K562 (cell line): ENCODE data around the gene PRKCG. TPM values are rescaled to one million over a fixed set of nuclear protein-coding genes. Genes with fewer than 3 reads are reported as not detected.

ENCODE experiments used
- ATAC-seq: fragments of 200-7000 bp; cut with Tn5 transposase; 3 replicates; pipeline ENCODE4 v1.9.1; 2020; ENCODE audit warnings: moderate library complexity
- BruUV-seq: library from RNA; stranded (reverse); fragments of 400-500 nt; replicated peaks from 2 replicates; lab custom pipeline; 2021; lab: Mats Ljungman, UMichigan
- CTCF ChIA-PET: fragments of 300-600 bp; formaldehyde crosslinking; extraction: SDS; loops from one replicate; lab custom pipeline; 2021; ENCODE audit warnings: low intra/inter-chr PET ratio; lab: Yijun Ruan, JAX
- POLR2A ChIA-PET: fragments of 300-600, 350-650 bp; sonication (Branson Sonifier 250); formaldehyde crosslinking; extraction: SDS; loops from one replicate; lab custom pipeline; 2021; ENCODE audit warnings: antibody characterized with exemption, inconsistent platforms; lab: Yijun Ruan, JAX
- DNase-seq, 4 experiments: peaks; one replicate each; pipeline versions ENCODE4 v3.0.0 to v3.0.0-alpha.2; 2011 to 2018; ENCODE audit warnings: low spot score in 3 of 4, mixed read lengths in 3 of 4; ENCODE audit errors: extremely low read depth in 1 of 4
- FAIRE-seq: peaks from 2 replicates; lab custom pipeline; 2011; peaks lifted over from hg19 to GRCh38; lab: Jason Lieb, UNC
- H2AFZ ChIP-seq: 2 replicates; pipeline ENCODE4 v1.6.0; 2011; ENCODE audit warnings: low read depth, low read length, control low read depth, inconsistent platforms
- H3K27ac ChIP-seq: fragments of 200-600 bp; 3 replicates; pipeline ENCODE4 v1.8.0; 2011; ENCODE audit warnings: low read depth, mild to moderate bottlenecking, control low read depth, inconsistent platforms, low read length, moderate library complexity, mixed read lengths; ENCODE audit errors: extremely low read depth
- H3K27me3 ChIP-seq, 2 experiments: fragments of 300-600 bp in 1 of 2; 2 replicates in 1 of 2; 3 replicates in 1 of 2; pipeline versions ENCODE4 v1.6.0 to v1.8.0; 2011; ENCODE audit warnings: inconsistent platforms in 2 of 2, low read length in 2 of 2, mild to moderate bottlenecking in 1 of 2, mixed read lengths in 1 of 2, moderate library complexity in 1 of 2; ENCODE audit not compliant: control insufficient read depth in 2 of 2, insufficient read depth in 2 of 2
- H3K36me3 ChIP-seq: fragments of 300-600 bp; 3 replicates; pipeline ENCODE4 v1.8.0; 2011; ENCODE audit warnings: mild to moderate bottlenecking, low read length, inconsistent platforms; ENCODE audit not compliant: control insufficient read depth, insufficient read depth
- H3K4me1 ChIP-seq, 2 experiments: fragments of 200-600 bp in 1 of 2; replicated peaks in 1 of 2; 2 replicates in 1 of 2; 3 replicates in 1 of 2; pipeline versions ENCODE4 v1.5.1 to v1.8.0; 2011; ENCODE audit warnings: inconsistent platforms in 2 of 2, low read length in 2 of 2, mild to moderate bottlenecking in 1 of 2, mixed read lengths in 1 of 2, moderate library complexity in 1 of 2; ENCODE audit not compliant: control insufficient read depth in 2 of 2, insufficient read depth in 2 of 2
- H3K4me2 ChIP-seq: 2 replicates; pipeline ENCODE4 v1.6.1; 2011; ENCODE audit warnings: low read length, control low read depth, inconsistent platforms, mixed read lengths; ENCODE audit not compliant: insufficient read depth
- H3K4me3 ChIP-seq: fragments of 200-600 bp; sonication (generic), shearing (Covaris generic); 2 replicates; pipeline ENCODE4 v1.5.1; 2016; ENCODE audit warnings: control low read depth, inconsistent platforms
- H3K79me2 ChIP-seq: fragments of 200-600 bp; 3 replicates; pipeline ENCODE4 v1.8.0; 2011; ENCODE audit warnings: low read length, inconsistent platforms; ENCODE audit not compliant: control insufficient read depth, insufficient read depth
- H3K9ac ChIP-seq, 2 experiments: 2 replicates each; pipeline versions ENCODE4 v1.6.0 to v1.6.1; 2011; ENCODE audit warnings: low read depth in 2 of 2, low read length in 2 of 2, control low read depth in 1 of 2, inconsistent platforms in 1 of 2, mild to moderate bottlenecking in 1 of 2, mixed read lengths in 1 of 2; ENCODE audit not compliant: insufficient read depth in 1 of 2
- H3K9me1 ChIP-seq: one replicate; pipeline ENCODE4 v1.6.0; 2011; ENCODE audit warnings: inconsistent platforms, mild to moderate bottlenecking, low read length, moderate library complexity; ENCODE audit not compliant: control insufficient read depth, insufficient read depth
- H3K9me3 ChIP-seq: replicated peaks from 2 replicates; pipeline ENCODE4 v1.5.1; 2011; ENCODE audit warnings: low read depth, low read length, inconsistent platforms; ENCODE audit not compliant: control insufficient read depth, insufficient read depth
- H4K20me1 ChIP-seq: replicated peaks from 2 replicates; pipeline ENCODE4 v1.6.1; 2011; ENCODE audit warnings: low read length, inconsistent platforms, mixed read lengths; ENCODE audit not compliant: control insufficient read depth, insufficient read depth
- ESRRB ChIP-seq: fragments of 250-450 bp; sonication (Bioruptor Pico); IDR thresholded peaks from 2 replicates; pipeline ENCODE4 v1.5.0; 2020; ENCODE audit warnings: mild to moderate bottlenecking, moderate library complexity, borderline replicate concordance
- PBX2 ChIP-seq, 2 experiments: IDR thresholded peaks in 1 of 2; conservative IDR thresholded peaks in 1 of 2; 2 replicates each; pipeline ENCODE4 v1.6.1; 2016; ENCODE audit warnings: low read depth in 2 of 2, mild to moderate bottlenecking in 1 of 2, missing compliant biosample characterization in 1 of 2, missing genetic modification characterization in 1 of 2, moderate library complexity in 1 of 2
- POLR2AphosphoS2 ChIP-seq: IDR thresholded peaks from 2 replicates; pipeline ENCODE4 v1.6.1; 2012; ENCODE audit warnings: low read length, improper control_type of control experiment
- RERE ChIP-seq: sonication (generic); formaldehyde crosslinking; IDR thresholded peaks from 2 replicates; pipeline ENCODE4 v1.8.0; 2023; ENCODE audit warnings: missing genetic modification reagents, mild to moderate bottlenecking, borderline replicate concordance
- SRSF1 ChIP-seq: fragments of 200-400 bp; formaldehyde crosslinking; IDR thresholded peaks from 2 replicates; pipeline ENCODE4 v1.6.1; 2017; ENCODE audit warnings: mild to moderate bottlenecking, low read depth, low read length, moderate library complexity
- ZC3H4 ChIP-seq: sonication (generic); formaldehyde crosslinking; IDR thresholded peaks from 2 replicates; pipeline ENCODE4 v1.9.0; 2021; ENCODE audit warnings: missing genetic modification reagents, borderline replicate concordance
- ZNF695 ChIP-seq: fragments of 450-650 bp; formaldehyde crosslinking; IDR thresholded peaks from 2 replicates; pipeline ENCODE4 v1.4.0; 2020; ENCODE audit warnings: mild to moderate bottlenecking, moderate library complexity
- ZZZ3 ChIP-seq: fragments of 450-650 bp; IDR thresholded peaks from 2 replicates; pipeline ENCODE4 v1.6.1; 2016; ENCODE audit warnings: antibody characterized with exemption, mild to moderate bottlenecking, moderate library complexity
- WGBS: fragments of 100-300 bp; shearing (Covaris generic); methylation state at CpG from one replicate; pipeline ENCODE4 v1.1.6; 2016; ENCODE audit warnings: low coverage, mixed read lengths; ENCODE audit not compliant: insufficient coverage; ENCODE audit errors: missing lambda C conversion rate; 5-methylcytosine and 5-hydroxymethylcytosine counted together
- in situ Hi-C: fragments of 300-500 bp; cut with MboI; formaldehyde crosslinking; loops from 4 replicates; pipeline ENCODE4 v1.15.0; 2018; ENCODE audit warnings: inconsistent platforms, mixed read lengths
- intact Hi-C: fragments of 100-400 bp; cut with micrococcal nuclease; formaldehyde crosslinking; loops from 2 replicates; pipeline ENCODE4 v1.14.2; 2022
- polyA plus RNA-seq, 8 experiments: library from polyadenylated mRNA; depleted of rRNA in 4 of 8; stranded (reverse) in 5 of 8; unstranded in 3 of 8; fragments of >200 nt; fragmentation: Nextera tagmentation in 2 of 8; fragmentation: Illumina TruSeq in 1 of 8; extraction: Ambion mirVana in 2 of 8; extraction: Trizol in 1 of 8; gene quantifications; 2 replicates each; pipeline versions ENCODE4 v1.2.1 to v1.2.3, GENCODE V29; 2011 to 2014; ENCODE audit warnings: inconsistent platforms in 1 of 8, missing spikeins in 1 of 8
- total RNA-seq, 7 experiments: library from RNA; depleted of rRNA in 6 of 7; stranded (reverse); fragments of >200 nt in 6 of 7; fragmentation: Illumina TruSeq in 2 of 7; extraction: Trizol in 2 of 7; gene quantifications; 2 replicates each; pipeline versions ENCODE4 v1.2.1 to v1.2.3, GENCODE V29; 2011 to 2021; ENCODE audit warnings: low replicate concordance in 1 of 7

PRKCG gene
- total and polyA plus RNA-seq, 9 of the 15 experiments (the other 6 are each of a cell fraction or from before 2014, with no cell fraction given), result not detected

- BruUV-seq, result no TSS peak
- in situ Hi-C loops, result no loop called here
- Histone ChIP-seq H3K4me1 (no peaks in the 10 kb centered on the region), H3K9ac (no peak overlapping the region), H3K36me3 (no peaks in the 10 kb centered on the region), H3K4me2 (no peak overlapping the region), H3K9me1 (no peaks in the 10 kb centered on the region), H2AFZ (no peak overlapping the region), H3K79me2 (no peaks in the 10 kb centered on the region), H3K27ac (no peak overlapping the region), H3K27me3 (peaks cover 18 to 27% of the 10 kb centered on the region in 2 experiments; a peak in 4 of 5 replicates), H3K4me3 (no peak overlapping the region), H3K9me3 (no peaks in the 10 kb centered on the region), H4K20me1 (no peaks in the 10 kb centered on the region)
- CTCF ChIA-PET, result no interaction called here
- no peak for ATAC-seq
- intact Hi-C loops, result no loop called here
- POLR2A ChIA-PET, result no interaction called here
- 4% methylated on average over 11 of the region's 11 CpGs for WGBS
- TF ChIP-seq ZNF695 (CRISPR knock-in tag), result no peak
- TF ChIP-seq ZZZ3, result no peak
- no peak for TF ChIP-seq ZC3H4 (CRISPR knock-in tag)
- no peak for TF ChIP-seq PBX2 (CRISPR knock-in tag; IDR thresholded peaks at IDR 0.05; ENCODE audit: low read depth)
- TF ChIP-seq PBX2 (tag; conservative IDR thresholded peaks at IDR 0.05; ENCODE audit: low read depth), result no peak
- TF ChIP-seq RERE (CRISPR knock-in tag), result no peak
- no peak for TF ChIP-seq POLR2AphosphoS2
- no peak for TF ChIP-seq ESRRB (CRISPR knock-in tag)
- TF ChIP-seq SRSF1, result no peak
- DNase-seq, result no peak
- no peak for FAIRE-seq
These were observed 69.4 kb downstream of the PRKCG start for GRCh38 chr19:53951436-53951835.
